Tibial nerve (tissue), 4 donors: ENCODE measurements around the gene RNF130. TPM values are rescaled to one million over a fixed set of nuclear protein-coding genes. Genes with fewer than 3 reads are reported as not detected.
"Not testable (repeated sequence)": the region's sequence is repeated elsewhere in the genome, so short reads cannot be mapped to it uniquely, and the experiment has no call there.

Experiments
- DNase-seq, 2 donors: peaks; one replicate each; pipeline ENCODE4 v3.0.0-alpha.2; 2019; ENCODE audit warnings: low spot score in 2 of 2
- H3K27ac ChIP-seq, 4 donors: fragments of 200-600 bp; sonication (generic) in 3 of 4; one replicate each; pipeline ENCODE4 v1.5.1; 2017 to 2019; ENCODE audit warnings: mild to moderate bottlenecking in 1 of 4
- H3K27me3 ChIP-seq, 2 donors: fragments of 200-600 bp; sonication (generic) in 1 of 2; one replicate each; pipeline versions ENCODE4 v1.5.1 to v1.6.0; 2017 to 2019
- H3K36me3 ChIP-seq, 3 donors: fragments of 200-600 bp; sonication (generic); one replicate each; pipeline ENCODE4 v1.5.1; 2018 to 2019
- H3K4me1 ChIP-seq, 4 donors: fragments of 200-600 bp; sonication (generic) in 3 of 4; one replicate each; pipeline ENCODE4 v1.5.1; 2017 to 2019
- H3K4me3 ChIP-seq, 4 donors: fragments of 200-600 bp; sonication (generic) in 3 of 4; one replicate each; pipeline ENCODE4 v1.5.1; 2017 to 2019; ENCODE audit warnings: mild to moderate bottlenecking in 1 of 4, moderate library complexity in 1 of 4
- H3K9me3 ChIP-seq, 4 donors: fragments of 200-600 bp; sonication (generic) in 3 of 4; one replicate each; pipeline ENCODE4 v1.5.1; 2017 to 2019
- EP300 ChIP-seq, 2 donors: sonication (generic); formaldehyde crosslinking; IDR thresholded peaks; one replicate each; pipeline ENCODE4 v1.6.1; 2017; ENCODE audit warnings: antibody characterized with exemption in 2 of 2, mild to moderate bottlenecking in 1 of 2
- POLR2A ChIP-seq, 2 donors: fragments of 450-650 bp; IDR thresholded peaks; one replicate each; pipeline ENCODE4 v1.6.1; 2017; ENCODE audit warnings: antibody characterized with exemption in 2 of 2, mild to moderate bottlenecking in 2 of 2, moderate library complexity in 2 of 2
- WGBS, 2 donors: methylation state at CpG; one replicate each; pipeline ENCODE4 v1.1.5; 2018; 5-methylcytosine and 5-hydroxymethylcytosine counted together
- total RNA-seq, 4 donors: library from RNA; depleted of rRNA; stranded (reverse); fragments of >200 nt; gene quantifications; one replicate each; pipeline ENCODE4 v1.1.0, GENCODE V29; 2016
- TF ChIP-seq, protein P1 (sequence below), 5 experiments: fragments of 200-600 bp in 3 of 5; fragments of 450-650 bp in 2 of 5; sonication (generic) in 3 of 5; IDR thresholded peaks; one replicate each; pipeline ENCODE4 v1.5.1; 2016 to 2019; ENCODE audit warnings: antibody characterized with exemption in 5 of 5, mild to moderate bottlenecking in 3 of 5, moderate library complexity in 2 of 5

Gene RNF130
- total RNA-seq, 4 donors from 2014 or later, result 121 to 150 (median 143) TPM

DNA sequence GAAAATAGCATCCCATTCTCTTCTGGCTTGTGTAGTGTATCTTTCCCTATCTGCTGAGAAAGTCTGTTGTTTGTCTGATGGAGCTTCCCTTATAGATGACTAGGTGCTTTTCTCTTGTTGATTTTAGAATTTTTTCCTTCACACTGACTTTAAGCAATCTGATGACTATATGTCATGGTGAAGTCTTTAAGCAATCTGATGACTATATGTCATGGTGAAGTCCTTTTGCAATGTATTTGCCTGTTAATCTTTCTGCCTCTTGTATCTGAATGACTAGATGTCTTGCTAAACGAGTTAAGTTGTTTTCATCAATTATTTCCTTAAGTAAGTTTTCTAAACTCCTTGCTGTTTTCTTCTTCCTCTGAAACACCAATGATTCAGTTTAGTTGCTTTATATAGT lies 80.5 kb downstream of the RNF130 start:
- no peak for DNase-seq
- Histone ChIP-seq H3K9me3 (peaks cover 0 to 28% (median 0%) of the 10 kb centered on the region in 4 donors), H3K4me3 (no peak overlapping the region), H3K4me1 (no peaks in the 10 kb centered on the region), H3K27ac (no peak overlapping the region), H3K27me3 (no peaks in the 10 kb centered on the region), H3K36me3 (peaks cover 0 to 12% (median 0%) of the 10 kb centered on the region in 3 donors)
- 93 to 97% methylated on average over 1 of the region's 1 CpG for WGBS, 2 donors
- TF ChIP-seq, protein P1, sequence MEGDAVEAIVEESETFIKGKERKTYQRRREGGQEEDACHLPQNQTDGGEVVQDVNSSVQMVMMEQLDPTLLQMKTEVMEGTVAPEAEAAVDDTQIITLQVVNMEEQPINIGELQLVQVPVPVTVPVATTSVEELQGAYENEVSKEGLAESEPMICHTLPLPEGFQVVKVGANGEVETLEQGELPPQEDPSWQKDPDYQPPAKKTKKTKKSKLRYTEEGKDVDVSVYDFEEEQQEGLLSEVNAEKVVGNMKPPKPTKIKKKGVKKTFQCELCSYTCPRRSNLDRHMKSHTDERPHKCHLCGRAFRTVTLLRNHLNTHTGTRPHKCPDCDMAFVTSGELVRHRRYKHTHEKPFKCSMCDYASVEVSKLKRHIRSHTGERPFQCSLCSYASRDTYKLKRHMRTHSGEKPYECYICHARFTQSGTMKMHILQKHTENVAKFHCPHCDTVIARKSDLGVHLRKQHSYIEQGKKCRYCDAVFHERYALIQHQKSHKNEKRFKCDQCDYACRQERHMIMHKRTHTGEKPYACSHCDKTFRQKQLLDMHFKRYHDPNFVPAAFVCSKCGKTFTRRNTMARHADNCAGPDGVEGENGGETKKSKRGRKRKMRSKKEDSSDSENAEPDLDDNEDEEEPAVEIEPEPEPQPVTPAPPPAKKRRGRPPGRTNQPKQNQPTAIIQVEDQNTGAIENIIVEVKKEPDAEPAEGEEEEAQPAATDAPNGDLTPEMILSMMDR (IDR thresholded peaks at IDR 0.05), result no peak
- TF ChIP-seq EP300 (IDR thresholded peaks at IDR 0.05) (no peak), POLR2A (IDR thresholded peaks at IDR 0.05) (no peak)

DNA sequence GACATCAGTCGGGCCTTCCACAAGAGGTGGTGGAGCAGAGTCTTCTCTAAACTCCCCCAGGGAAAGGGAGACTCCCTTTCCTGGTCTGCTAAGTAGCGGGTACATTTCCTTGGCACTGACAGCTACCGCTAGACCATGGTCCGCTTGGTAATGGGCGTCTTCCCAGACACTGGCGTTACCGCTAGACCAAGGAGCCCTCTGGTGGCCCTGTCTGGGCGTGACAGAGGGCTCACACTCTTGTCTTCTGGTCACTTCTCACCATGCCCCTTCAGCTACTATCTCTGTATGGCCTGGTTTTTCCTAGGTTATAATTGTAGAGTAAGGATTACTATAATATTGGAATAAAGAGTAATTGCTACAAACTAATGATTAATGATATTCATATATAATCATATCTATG lies 81.0 kb downstream of the RNF130 start:
- WGBS, 2 donors, result 98 to 99% methylated on average over 8 of the region's 8 CpGs
- H3K4me1 ChIP-seq, result not testable (repeated sequence)

DNA sequence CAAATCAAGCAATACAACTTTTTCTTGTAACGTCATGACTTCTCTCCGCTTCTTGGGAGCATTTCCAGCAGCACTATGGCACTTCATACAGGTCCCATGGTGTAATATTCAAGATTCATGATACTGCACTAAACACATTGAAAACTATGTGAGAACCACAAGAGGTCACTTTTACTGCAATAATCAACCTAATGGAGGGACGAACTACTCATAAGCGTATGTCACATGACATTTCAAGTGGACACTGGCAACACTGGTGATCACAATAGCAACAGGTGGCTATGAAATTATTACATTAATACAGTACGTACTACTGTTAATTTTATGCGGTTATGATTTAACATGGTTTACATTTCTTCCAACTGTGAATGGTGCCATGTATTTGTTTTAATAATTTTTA lies 85.2 kb downstream of the RNF130 start:
- Histone ChIP-seq H3K9me3 (no peaks in the 10 kb centered on the region), H3K36me3 (peaks cover 0 to 7% (median 0%) of the 10 kb centered on the region in 3 donors), H3K27ac (no peak overlapping the region), H3K4me3 (no peak overlapping the region), H3K27me3 (no peaks in the 10 kb centered on the region), H3K4me1 (no peaks in the 10 kb centered on the region)
- TF ChIP-seq POLR2A (IDR thresholded peaks at IDR 0.05) (no peak), EP300 (IDR thresholded peaks at IDR 0.05) (peak in 1 of 2 donors; percentile 21)
- TF ChIP-seq, protein P1 (IDR thresholded peaks at IDR 0.05), result peak in 1 of 5 experiments; percentile 43
- WGBS, 2 donors, result 62 to 63% methylated on average over 6 of the region's 6 CpGs
- DNase-seq, result no peak

More for the DNA sequence above, 81.0 kb downstream of the RNF130 start:
- DNase-seq, H3K27ac ChIP-seq, H3K4me3 ChIP-seq, H3K27me3 ChIP-seq: not testable (repeated sequence)
- peaks cover 0 to 23% (median 0%) of the 10 kb centered on the region in 4 donors for H3K9me3 ChIP-seq
- H3K36me3 ChIP-seq, result peaks cover 0 to 12% (median 0%) of the 10 kb centered on the region in 3 donors

DNA sequence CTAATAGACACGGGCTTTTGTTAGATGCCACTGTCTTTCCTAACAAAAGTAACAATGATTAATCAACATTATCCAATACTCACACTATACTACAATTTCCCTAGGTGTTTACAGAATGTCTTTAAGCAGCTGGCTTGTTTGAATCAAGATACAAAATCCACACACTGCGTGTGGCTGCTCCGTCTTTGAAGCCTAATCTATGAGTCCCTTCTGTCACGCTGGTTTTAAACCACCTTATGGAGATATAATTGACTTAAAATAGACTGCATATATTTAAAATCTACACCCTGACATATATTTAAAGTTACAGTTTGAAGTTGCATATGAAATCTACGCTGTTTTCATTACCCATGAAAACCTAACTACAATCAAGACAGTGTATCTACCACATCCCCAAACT lies 89.9 kb downstream of the RNF130 start:
- H3K9me3 ChIP-seq, result no peaks in the 10 kb centered on the region
- no peaks in the 10 kb centered on the region for H3K27me3 ChIP-seq
- no peak for DNase-seq
- no peak overlapping the region for H3K27ac ChIP-seq
- peaks cover 0 to 45% (median 0%) of the 10 kb centered on the region in 3 donors for H3K36me3 ChIP-seq
- WGBS, 2 donors, result 87 to 89% methylated on average over 5 of the region's 5 CpGs
- H3K4me1 ChIP-seq, result no peaks in the 10 kb centered on the region
- TF ChIP-seq EP300 (IDR thresholded peaks at IDR 0.05) (no peak), POLR2A (IDR thresholded peaks at IDR 0.05) (no peak)
- TF ChIP-seq, protein P1 (IDR thresholded peaks at IDR 0.05), result no peak
- no peak overlapping the region for H3K4me3 ChIP-seq

DNA sequence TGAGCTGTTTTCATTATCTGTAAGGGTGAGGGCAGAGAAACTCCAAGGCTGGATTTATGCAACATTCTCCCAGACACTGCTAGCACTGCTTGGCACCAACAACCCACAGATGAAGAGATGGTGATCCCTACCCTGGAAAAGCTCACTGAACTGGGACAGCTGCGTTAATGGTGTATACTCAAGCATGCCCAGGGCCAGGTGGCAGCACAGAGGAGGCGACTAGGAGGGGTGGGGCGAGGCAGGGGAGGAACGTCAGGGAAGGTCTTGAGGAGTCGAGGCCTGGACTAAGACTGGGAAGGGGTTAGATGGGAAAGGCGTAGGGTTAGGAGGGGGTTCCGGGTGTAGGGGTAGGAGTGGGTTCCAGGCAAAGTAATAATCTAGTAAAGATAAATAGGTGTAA lies 90.8 kb downstream of the RNF130 start:
- no peak for TF ChIP-seq EP300 (IDR thresholded peaks at IDR 0.05)
- no peaks in the 10 kb centered on the region for H3K4me1 ChIP-seq
- no peak overlapping the region for H3K4me3 ChIP-seq
- no peaks in the 10 kb centered on the region for H3K9me3 ChIP-seq
- no peak overlapping the region for H3K27ac ChIP-seq
- 94 to 96% methylated on average over 7 of the region's 7 CpGs for WGBS, 2 donors
- peaks cover 0 to 53% (median 0%) of the 10 kb centered on the region in 3 donors for H3K36me3 ChIP-seq
- DNase-seq, result no peak
- no peaks in the 10 kb centered on the region for H3K27me3 ChIP-seq

DNA sequence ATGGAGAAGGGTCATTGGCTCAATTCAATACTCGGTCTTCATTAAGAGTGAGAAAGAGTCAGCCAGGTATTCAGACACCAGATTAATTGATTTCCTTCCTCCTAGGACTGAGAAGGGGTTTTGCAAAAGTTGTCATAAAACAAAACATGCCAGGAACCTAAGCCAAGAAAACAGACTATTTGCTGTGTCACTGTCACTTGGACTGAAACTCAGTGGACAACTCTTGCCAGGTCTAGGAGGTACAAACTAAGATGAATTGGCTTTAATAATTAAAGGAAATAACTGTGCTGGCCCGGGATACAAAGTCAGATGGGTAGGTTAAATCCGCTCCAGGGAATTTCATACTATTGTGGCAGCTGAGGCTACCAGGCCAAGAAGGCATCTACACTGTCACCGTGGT lies 92.8 kb downstream of the RNF130 start:
- WGBS, 2 donors, result 90 to 93% methylated on average over 4 of the region's 4 CpGs
- Histone ChIP-seq H3K27ac (no peak overlapping the region), H3K4me3 (no peak overlapping the region), H3K4me1 (peaks cover 0 to 7% (median 0%) of the 10 kb centered on the region in 4 donors), H3K9me3 (no peaks in the 10 kb centered on the region), H3K27me3 (no peaks in the 10 kb centered on the region), H3K36me3 (peaks cover 0 to 72% (median 0%) of the 10 kb centered on the region in 3 donors)
- TF ChIP-seq POLR2A (IDR thresholded peaks at IDR 0.05), result no peak
- no peak for DNase-seq

DNA sequence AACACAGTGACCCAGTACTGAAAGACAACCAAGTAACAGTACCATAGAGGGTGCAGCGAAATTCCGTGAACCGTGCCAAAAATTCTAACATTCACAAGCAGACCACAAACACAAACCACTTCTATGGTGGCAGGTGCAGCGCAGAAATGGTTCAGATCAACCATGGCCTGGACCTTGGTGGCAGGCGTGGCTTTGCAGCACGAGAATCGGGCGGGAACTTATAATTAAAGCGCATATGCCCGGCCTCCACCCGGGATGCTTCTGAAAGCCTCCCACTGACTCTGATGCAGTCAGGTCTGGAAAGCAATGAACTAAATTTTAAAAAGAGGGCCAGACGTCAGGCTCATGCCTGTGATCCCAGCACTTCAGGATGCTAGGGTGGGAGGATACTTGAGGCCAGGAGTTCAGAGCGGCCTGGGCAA lies 95.8 kb downstream of the RNF130 start:
- WGBS, 2 donors, result 84 to 87% methylated on average over 13 of the region's 13 CpGs
- Histone ChIP-seq H3K27me3 (no peaks in the 10 kb centered on the region), H3K36me3 (peaks cover 0 to 79% (median 0%) of the 10 kb centered on the region in 3 donors), H3K9me3 (no peaks in the 10 kb centered on the region), H3K4me1 (peaks cover 0 to 7% (median 0%) of the 10 kb centered on the region in 4 donors), H3K27ac (no peak overlapping the region), H3K4me3 (no peak overlapping the region)
- no peak for DNase-seq
- TF ChIP-seq EP300 (IDR thresholded peaks at IDR 0.05) (no peak), POLR2A (IDR thresholded peaks at IDR 0.05) (no peak)
- TF ChIP-seq, protein P1 (IDR thresholded peaks at IDR 0.05), result no peak
